K562 (cell line): Measurements from ENCODE around the gene EFHC1.

Experiments
- EZH2 ChIP-seq: IDR thresholded peaks from 2 replicates; pipeline ENCODE4 v1.6.1; 2012; ENCODE audit warnings: low read depth, mild to moderate bottlenecking, inconsistent platforms, low read length, borderline replicate concordance
- IRF2 ChIP-seq: sonication (generic); formaldehyde crosslinking; IDR thresholded peaks from 2 replicates; pipeline ENCODE4 v1.8.1; 2022; ENCODE audit warnings: mild to moderate bottlenecking, missing genetic modification reagents
- RNF2 ChIP-seq: sonication (generic); IDR thresholded peaks from 2 replicates; pipeline ENCODE4 v1.6.1; 2016
- SMAD3 ChIP-seq: fragments of 450-650 bp; formaldehyde crosslinking; conservative IDR thresholded peaks from 2 replicates; pipeline ENCODE4 v1.4.0; 2020; ENCODE audit warnings: mild to moderate bottlenecking
- YY1 ChIP-seq, 3 experiments: IDR thresholded peaks; 2 replicates each; pipeline ENCODE4 v1.6.1; 2011; ENCODE audit warnings: low read length in 2 of 3, mild to moderate bottlenecking in 2 of 3, moderate library complexity in 2 of 3, borderline replicate concordance in 1 of 3, control low read depth in 1 of 3, low read depth in 1 of 3; ENCODE audit not compliant: insufficient read depth in 3 of 3, insufficient replicate concordance in 2 of 3, control insufficient read depth in 1 of 3, insufficient read length in 1 of 3; ENCODE audit errors: extremely low read depth in 1 of 3
- ZFP1 ChIP-seq: fragments of 450-650 bp; formaldehyde crosslinking; IDR thresholded peaks from 2 replicates; pipeline ENCODE4 v1.4.0; 2020; ENCODE audit warnings: mild to moderate bottlenecking, mixed read lengths
- ZKSCAN8 ChIP-seq: fragments of 200-800 bp; sonication (Bioruptor generic); IDR thresholded peaks from 2 replicates; pipeline ENCODE4 v1.6.1; 2016; ENCODE audit warnings: missing genetic modification characterization, missing compliant biosample characterization
- TF ChIP-seq, protein P1 (sequence below), 3 experiments: IDR thresholded peaks in 2 of 3; conservative IDR thresholded peaks in 1 of 3; 2 replicates each; pipeline ENCODE4 v1.5.1; 2011 to 2012; ENCODE audit warnings: low read length in 3 of 3, mild to moderate bottlenecking in 3 of 3, control low read depth in 2 of 3, improper control_type of control experiment in 1 of 3, inconsistent platforms in 1 of 3, low read depth in 1 of 3, mixed read lengths in 1 of 3, moderate library complexity in 1 of 3; ENCODE audit not compliant: insufficient read depth in 2 of 3
- TF ChIP-seq, protein P2 (sequence below), 2 experiments: fragments of 450-650 bp in 1 of 2; IDR thresholded peaks; 2 replicates each; pipeline ENCODE4 v1.6.1; 2011 to 2017; ENCODE audit warnings: low read depth in 2 of 2, antibody characterized with exemption in 1 of 2, borderline replicate concordance in 1 of 2, low read length in 1 of 2, mild to moderate bottlenecking in 1 of 2, mixed read lengths in 1 of 2; ENCODE audit not compliant: control insufficient read depth in 1 of 2
- TF ChIP-seq, protein P3 (sequence below): sonication (generic); formaldehyde crosslinking; IDR thresholded peaks from 2 replicates; pipeline ENCODE4 v1.8.0; 2023; ENCODE audit warnings: mild to moderate bottlenecking, missing genetic modification reagents
- TF ChIP-seq, protein P4 (sequence below): fragments of 450-650 bp; conservative IDR thresholded peaks from 2 replicates; pipeline ENCODE4 v1.6.1; 2016; ENCODE audit warnings: missing genetic modification characterization, low read depth, mild to moderate bottlenecking, missing compliant biosample characterization, moderate library complexity
- TF ChIP-seq, protein P5 (sequence below): sonication (generic); formaldehyde crosslinking; IDR thresholded peaks from 2 replicates; pipeline ENCODE4 v1.9.0; 2022; ENCODE audit warnings: mild to moderate bottlenecking, missing genetic modification reagents
- TF ChIP-seq, protein P6 (sequence below): sonication (generic); formaldehyde crosslinking; IDR thresholded peaks from 2 replicates; pipeline ENCODE4 v1.8.1; 2022; ENCODE audit warnings: missing genetic modification reagents

DNA sequence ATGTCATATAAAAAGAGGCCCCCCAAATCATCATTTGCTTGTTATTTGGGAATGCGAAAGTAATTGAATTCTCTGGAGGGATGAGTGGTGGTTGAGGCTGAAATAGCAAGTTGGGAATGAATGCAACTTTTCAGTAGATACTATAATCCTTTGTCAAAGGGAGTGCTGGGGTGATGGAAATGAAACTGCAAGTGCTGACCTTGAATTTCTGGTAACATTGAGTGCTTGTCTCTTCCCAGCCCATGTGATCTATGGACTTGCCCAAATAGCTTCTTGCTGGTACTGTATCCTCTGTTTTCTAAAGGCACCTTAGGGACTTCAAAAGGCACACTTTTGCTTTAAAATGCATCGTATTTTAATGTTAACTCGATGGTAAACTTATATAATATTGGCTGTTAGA is 43.4 kb upstream of the EFHC1 start:
- no peak for TF ChIP-seq IRF2 (CRISPR knock-in tag)
- TF ChIP-seq, protein P1, sequence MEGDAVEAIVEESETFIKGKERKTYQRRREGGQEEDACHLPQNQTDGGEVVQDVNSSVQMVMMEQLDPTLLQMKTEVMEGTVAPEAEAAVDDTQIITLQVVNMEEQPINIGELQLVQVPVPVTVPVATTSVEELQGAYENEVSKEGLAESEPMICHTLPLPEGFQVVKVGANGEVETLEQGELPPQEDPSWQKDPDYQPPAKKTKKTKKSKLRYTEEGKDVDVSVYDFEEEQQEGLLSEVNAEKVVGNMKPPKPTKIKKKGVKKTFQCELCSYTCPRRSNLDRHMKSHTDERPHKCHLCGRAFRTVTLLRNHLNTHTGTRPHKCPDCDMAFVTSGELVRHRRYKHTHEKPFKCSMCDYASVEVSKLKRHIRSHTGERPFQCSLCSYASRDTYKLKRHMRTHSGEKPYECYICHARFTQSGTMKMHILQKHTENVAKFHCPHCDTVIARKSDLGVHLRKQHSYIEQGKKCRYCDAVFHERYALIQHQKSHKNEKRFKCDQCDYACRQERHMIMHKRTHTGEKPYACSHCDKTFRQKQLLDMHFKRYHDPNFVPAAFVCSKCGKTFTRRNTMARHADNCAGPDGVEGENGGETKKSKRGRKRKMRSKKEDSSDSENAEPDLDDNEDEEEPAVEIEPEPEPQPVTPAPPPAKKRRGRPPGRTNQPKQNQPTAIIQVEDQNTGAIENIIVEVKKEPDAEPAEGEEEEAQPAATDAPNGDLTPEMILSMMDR (IDR thresholded peaks at IDR 0.05 in 2 of 3, conservative IDR thresholded peaks at IDR 0.05 in 1 of 3; ENCODE audit: insufficient read depth in 2 of 3, low read depth in 1 of 3, low read length in 3 of 3), result no peak
- TF ChIP-seq, protein P2, sequence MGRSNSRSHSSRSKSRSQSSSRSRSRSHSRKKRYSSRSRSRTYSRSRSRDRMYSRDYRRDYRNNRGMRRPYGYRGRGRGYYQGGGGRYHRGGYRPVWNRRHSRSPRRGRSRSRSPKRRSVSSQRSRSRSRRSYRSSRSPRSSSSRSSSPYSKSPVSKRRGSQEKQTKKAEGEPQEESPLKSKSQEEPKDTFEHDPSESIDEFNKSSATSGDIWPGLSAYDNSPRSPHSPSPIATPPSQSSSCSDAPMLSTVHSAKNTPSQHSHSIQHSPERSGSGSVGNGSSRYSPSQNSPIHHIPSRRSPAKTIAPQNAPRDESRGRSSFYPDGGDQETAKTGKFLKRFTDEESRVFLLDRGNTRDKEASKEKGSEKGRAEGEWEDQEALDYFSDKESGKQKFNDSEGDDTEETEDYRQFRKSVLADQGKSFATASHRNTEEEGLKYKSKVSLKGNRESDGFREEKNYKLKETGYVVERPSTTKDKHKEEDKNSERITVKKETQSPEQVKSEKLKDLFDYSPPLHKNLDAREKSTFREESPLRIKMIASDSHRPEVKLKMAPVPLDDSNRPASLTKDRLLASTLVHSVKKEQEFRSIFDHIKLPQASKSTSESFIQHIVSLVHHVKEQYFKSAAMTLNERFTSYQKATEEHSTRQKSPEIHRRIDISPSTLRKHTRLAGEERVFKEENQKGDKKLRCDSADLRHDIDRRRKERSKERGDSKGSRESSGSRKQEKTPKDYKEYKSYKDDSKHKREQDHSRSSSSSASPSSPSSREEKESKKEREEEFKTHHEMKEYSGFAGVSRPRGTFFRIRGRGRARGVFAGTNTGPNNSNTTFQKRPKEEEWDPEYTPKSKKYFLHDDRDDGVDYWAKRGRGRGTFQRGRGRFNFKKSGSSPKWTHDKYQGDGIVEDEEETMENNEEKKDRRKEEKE (IDR thresholded peaks at IDR 0.05; ENCODE audit: borderline replicate concordance in 1 of 2, control insufficient read depth in 1 of 2, low read depth in 2 of 2, low read length in 1 of 2), result no peak
- TF ChIP-seq ZKSCAN8 (CRISPR knock-in tag), result no peak
- TF ChIP-seq ZFP1 (CRISPR knock-in tag), result no peak
- TF ChIP-seq, protein P3, sequence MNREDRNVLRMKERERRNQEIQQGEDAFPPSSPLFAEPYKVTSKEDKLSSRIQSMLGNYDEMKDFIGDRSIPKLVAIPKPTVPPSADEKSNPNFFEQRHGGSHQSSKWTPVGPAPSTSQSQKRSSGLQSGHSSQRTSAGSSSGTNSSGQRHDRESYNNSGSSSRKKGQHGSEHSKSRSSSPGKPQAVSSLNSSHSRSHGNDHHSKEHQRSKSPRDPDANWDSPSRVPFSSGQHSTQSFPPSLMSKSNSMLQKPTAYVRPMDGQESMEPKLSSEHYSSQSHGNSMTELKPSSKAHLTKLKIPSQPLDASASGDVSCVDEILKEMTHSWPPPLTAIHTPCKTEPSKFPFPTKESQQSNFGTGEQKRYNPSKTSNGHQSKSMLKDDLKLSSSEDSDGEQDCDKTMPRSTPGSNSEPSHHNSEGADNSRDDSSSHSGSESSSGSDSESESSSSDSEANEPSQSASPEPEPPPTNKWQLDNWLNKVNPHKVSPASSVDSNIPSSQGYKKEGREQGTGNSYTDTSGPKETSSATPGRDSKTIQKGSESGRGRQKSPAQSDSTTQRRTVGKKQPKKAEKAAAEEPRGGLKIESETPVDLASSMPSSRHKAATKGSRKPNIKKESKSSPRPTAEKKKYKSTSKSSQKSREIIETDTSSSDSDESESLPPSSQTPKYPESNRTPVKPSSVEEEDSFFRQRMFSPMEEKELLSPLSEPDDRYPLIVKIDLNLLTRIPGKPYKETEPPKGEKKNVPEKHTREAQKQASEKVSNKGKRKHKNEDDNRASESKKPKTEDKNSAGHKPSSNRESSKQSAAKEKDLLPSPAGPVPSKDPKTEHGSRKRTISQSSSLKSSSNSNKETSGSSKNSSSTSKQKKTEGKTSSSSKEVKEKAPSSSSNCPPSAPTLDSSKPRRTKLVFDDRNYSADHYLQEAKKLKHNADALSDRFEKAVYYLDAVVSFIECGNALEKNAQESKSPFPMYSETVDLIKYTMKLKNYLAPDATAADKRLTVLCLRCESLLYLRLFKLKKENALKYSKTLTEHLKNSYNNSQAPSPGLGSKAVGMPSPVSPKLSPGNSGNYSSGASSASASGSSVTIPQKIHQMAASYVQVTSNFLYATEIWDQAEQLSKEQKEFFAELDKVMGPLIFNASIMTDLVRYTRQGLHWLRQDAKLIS, result no peak
- TF ChIP-seq, protein P4, sequence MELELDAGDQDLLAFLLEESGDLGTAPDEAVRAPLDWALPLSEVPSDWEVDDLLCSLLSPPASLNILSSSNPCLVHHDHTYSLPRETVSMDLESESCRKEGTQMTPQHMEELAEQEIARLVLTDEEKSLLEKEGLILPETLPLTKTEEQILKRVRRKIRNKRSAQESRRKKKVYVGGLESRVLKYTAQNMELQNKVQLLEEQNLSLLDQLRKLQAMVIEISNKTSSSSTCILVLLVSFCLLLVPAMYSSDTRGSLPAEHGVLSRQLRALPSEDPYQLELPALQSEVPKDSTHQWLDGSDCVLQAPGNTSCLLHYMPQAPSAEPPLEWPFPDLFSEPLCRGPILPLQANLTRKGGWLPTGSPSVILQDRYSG (tag), result no peak
- TF ChIP-seq, protein P5, sequence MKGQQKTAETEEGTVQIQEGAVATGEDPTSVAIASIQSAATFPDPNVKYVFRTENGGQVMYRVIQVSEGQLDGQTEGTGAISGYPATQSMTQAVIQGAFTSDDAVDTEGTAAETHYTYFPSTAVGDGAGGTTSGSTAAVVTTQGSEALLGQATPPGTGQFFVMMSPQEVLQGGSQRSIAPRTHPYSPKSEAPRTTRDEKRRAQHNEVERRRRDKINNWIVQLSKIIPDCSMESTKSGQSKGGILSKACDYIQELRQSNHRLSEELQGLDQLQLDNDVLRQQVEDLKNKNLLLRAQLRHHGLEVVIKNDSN (CRISPR knock-in tag), result no peak
- no peak for TF ChIP-seq SMAD3 (CRISPR knock-in tag)
- no peak for TF ChIP-seq YY1 (IDR thresholded peaks at IDR 0.05; ENCODE audit: borderline replicate concordance in 1 of 3, control insufficient read depth in 1 of 3, extremely low read depth in 1 of 3, insufficient read depth in 3 of 3, insufficient read length in 1 of 3, insufficient replicate concordance in 2 of 3, low read depth in 1 of 3, low read length in 2 of 3)
- no peak for TF ChIP-seq EZH2
- TF ChIP-seq, protein P6, sequence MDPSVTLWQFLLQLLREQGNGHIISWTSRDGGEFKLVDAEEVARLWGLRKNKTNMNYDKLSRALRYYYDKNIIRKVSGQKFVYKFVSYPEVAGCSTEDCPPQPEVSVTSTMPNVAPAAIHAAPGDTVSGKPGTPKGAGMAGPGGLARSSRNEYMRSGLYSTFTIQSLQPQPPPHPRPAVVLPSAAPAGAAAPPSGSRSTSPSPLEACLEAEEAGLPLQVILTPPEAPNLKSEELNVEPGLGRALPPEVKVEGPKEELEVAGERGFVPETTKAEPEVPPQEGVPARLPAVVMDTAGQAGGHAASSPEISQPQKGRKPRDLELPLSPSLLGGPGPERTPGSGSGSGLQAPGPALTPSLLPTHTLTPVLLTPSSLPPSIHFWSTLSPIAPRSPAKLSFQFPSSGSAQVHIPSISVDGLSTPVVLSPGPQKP, result no peak
- TF ChIP-seq RNF2, result no peak
